ENCODE measurements around the gene CHORDC1.

GRCh38 chr11:90187839-90188238 lies 35.0 kb downstream of the CHORDC1 start:
- TF ChIP-seq CTCF (IDR thresholded peaks at IDR 0.05) = no peak
- TF ChIP-seq POLR2A (IDR thresholded peaks at IDR 0.05) = no peak

Data from lower leg skin (tissue), 3 donors.